ENCODE results near the gene PIK3C3.
A peak's percentile ranks its signal among the peaks of the same experiment; 100 is the strongest.
"Not testable (repeated sequence)": the region's sequence is repeated elsewhere in the genome, so short reads cannot be mapped to it uniquely, and the experiment has no call there.

PIK3C3 gene

DNA sequence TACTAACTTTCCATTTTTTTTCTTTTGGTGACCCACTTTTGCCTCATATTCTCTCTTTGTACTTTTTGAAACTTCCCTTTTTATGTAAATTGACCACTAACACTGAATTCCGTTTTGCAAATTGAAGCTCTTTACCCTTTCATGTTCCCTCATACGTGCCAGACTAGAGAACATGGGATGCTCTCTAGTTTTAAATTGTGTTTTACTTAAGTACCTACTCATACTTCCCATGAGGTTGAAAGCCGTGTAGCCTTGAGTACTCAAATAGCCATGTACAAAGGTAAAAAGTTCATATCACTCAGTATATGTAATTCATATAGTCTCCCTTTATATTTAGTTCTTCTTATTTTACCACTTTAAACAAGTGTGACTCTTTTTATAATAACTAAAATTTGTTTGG lies 119.7 kb downstream of the PIK3C3 start:
- no peak for DNase-seq (ENCODE audit: low spot score)

DNA sequence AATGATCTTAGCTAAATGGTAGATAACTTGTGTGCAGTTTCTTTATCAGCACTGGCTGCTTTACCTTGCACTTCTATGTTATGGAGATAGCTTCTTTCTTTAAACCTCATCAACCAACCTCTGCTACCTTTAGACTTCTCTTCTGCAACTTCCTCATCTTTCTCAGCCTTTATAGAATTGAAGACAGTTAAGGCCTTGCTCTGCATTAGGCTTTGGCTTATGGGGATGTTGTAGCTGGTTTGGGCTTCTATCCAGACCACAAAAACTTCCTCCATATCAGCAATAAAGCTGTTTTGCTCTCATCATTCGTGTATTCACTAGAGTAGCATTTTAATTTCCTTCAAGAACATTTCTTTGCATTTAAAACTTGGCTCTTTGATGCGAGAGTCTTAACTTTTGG lies 123.7 kb downstream of the PIK3C3 start:
- DNase-seq (ENCODE audit: low spot score) = no peak

DNA sequence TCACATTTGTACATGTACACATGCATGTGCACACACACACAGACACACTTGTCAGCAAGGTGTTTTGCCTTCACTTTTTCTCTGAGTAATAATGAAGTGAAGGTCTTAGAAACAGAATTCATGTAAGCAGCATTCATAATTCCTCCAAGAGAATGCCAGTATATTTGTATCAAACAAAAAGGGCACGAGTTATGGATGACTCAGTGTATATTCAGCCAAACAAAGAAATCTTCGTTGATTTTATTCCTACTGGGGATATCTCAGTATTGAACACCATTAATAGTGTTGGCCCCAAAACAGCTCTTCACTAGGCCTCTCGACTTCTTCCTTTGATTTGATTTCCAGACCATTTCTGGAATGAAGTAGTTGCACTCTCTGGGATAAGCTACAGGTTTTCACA lies 125.3 kb downstream of the PIK3C3 start:
- DNase-seq (ENCODE audit: low spot score) = no peak

DNA sequence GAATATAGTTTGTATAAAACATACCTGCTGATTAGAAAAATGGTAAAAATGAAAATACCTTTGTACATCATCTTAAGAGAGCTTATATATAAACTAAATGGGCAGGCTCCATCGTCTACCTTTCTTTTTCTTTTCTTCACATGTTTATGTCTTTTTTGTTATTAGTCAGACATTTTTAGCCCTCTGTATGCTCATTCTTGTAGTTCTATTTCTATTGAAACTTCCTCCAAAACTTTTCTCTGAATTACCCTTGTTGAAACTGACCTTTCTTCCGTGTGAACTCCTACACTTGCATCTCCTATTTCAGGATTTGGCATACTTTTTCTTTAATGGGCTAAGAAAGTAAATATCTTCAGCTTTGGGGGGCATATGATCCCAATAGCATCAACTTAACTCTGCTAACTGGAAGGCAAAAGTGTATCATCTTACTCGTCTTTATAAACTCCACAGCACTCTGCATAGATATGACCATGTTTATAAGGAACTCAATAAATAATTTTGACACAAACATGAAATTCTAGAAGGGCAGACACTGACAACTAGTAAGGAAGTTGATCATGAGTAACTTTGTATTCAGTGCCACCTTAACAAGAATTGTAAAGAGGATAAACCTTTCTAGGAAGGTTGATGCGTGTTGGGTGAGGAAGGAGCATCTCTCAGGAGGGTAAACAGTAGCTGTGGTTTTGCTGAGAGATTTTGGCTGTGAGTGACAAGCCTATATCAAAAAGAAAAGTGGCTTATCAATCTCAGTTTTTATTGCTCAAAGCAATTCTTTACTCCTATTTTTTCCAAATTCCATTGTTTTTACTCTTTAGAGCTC lies 127.6 kb downstream of the PIK3C3 start:
- no peak for DNase-seq (ENCODE audit: low spot score)

DNA sequence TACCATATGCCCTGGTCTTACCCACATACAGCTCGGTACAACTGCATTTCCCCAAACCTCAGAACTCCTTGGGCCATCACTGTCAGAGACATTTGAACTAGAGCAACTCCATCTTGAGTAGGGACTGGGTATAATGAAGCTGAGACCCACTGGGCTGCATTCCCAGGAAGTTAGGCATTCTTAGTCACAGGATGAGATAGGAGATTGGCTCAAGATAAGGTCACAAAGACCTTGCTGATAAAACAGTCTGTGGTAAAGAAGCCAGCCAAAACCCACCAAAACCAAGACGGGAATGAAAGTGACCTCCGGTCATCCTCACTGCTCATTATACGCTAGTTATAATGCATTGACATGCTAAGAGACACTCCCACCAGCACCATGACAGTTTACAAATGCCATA lies 131.3 kb downstream of the PIK3C3 start:
- no peak for DNase-seq (ENCODE audit: low spot score)

DNA sequence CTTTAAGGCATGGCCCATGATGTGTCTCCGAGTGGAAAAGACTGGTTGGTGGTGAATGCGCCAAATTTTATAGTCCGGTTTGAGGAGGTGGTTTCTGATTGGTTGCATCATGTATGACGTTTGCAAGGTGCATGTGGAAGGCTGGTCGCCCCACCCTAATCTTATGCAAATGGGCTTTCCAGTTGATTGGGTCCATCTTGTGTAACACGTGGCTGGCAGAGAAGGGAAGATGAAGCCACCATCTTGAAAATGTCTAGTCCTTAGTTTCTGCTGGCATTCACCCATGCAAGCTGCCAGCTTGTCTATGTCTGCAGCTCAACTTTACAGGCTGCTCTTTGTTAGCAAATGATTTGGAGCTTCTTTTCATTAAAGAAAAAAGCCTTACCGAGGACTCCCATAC lies 132.2 kb downstream of the PIK3C3 start:
- peak; percentile 7 for DNase-seq (ENCODE audit: low spot score)

DNA sequence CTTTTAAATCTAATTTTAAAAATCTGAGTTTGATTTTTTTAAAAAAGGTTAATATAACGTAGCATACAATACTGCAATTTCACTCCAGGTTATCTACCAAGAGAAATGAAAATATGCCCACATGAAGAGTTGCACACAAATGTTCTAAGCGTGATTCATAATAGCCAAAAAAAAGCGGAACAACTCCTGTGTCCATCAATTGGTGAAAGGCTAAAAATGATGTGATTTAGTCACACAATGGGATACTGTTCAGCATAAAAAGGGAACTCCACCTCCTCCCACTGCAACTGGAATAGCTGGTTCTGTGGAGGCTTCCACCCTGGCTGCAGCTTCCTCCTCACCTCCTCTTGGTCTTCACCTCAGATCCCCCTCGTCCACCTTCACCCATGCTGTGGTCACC lies 132.8 kb downstream of the PIK3C3 start:
- peak; percentile 29 for DNase-seq (ENCODE audit: low spot score)

DNA sequence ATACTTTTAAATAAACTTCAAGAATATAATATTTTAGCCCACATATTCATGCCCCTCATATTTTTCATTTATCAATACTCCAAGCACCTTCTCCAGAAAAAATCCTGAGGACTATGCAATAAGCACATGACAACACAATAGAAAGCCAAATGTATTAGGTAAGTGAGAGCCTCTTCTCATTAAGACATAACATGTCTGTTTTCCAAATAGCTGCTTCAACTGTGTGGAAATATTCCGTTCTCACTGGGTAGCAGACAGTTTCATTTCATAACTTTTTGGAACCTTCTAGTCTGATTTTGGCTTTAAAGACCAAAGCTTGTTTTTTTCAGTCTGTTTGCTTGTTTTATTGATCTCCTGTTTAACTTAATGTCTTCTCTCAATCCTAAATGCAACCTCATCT lies 137.8 kb downstream of the PIK3C3 start:
- DNase-seq (ENCODE audit: low spot score) = no peak

DNA sequence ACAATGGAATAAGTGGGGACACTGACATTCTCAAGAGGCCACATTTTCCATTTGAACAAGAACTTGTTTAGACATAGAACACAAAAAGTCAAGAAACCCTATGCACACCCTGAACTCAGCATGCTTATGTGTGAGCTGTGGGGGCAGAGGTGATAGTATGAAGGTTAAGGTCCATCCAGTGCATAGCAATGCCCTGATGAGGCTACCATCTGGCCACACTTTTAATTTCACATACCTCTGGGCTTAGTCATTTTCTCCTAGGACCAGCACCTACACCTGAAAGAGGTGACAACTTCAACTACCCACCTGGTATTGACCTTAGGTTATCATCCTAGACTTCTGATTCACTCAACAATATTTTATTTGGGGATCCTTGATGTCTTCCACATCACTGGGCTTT lies 139.8 kb downstream of the PIK3C3 start:
- no peak for DNase-seq (ENCODE audit: low spot score)

DNA sequence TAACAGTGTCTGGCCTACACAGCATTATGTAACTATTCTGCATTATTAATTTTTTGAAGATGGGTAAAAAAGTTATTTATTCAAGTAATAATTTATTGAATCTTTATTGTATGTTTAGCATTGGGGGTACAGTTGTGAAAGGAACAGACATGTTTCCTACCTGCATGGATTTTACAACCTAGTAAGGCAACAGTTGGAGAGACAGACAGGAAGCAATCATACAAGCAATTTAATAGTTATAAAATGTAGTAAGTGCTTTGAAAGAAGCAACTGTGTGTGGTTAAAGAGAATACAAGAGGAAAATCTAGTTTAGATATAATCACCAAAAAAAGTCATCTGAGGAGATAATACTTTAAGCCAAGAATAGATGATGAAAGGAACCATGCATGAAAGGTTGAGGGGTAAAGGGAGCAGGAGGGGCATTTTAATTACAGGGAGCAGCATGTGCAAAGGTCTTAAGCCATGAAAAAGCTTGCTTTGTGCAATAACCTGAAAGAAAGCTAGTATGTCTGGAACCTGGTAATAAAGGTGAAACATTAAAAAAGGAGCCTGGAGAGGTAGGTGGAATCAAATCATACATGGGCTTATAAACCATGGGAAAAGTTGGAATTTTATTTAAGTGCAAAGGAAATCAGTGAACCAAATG lies 140.8 kb downstream of the PIK3C3 start:
- DNase-seq (ENCODE audit: low spot score) = no peak

DNA sequence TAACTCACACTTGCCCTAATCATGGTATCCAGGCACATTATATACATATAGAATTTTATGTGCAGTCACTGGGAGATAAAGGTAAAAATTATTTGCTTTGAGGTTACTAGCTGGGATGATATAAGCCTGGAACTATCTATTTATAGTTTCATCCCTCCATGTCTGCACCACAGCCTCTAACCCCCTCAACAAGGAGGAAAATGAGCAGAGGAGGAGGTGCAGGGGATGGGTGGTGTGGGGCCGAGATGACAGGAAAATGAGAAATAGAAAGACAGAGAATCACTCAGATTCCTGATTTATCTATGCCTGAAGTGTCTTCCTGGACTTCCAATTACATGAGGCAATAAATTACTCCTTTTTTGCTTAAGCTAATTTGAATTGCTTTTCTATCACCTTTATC lies 145.2 kb downstream of the PIK3C3 start:
- no peak for DNase-seq (ENCODE audit: low spot score)

DNA sequence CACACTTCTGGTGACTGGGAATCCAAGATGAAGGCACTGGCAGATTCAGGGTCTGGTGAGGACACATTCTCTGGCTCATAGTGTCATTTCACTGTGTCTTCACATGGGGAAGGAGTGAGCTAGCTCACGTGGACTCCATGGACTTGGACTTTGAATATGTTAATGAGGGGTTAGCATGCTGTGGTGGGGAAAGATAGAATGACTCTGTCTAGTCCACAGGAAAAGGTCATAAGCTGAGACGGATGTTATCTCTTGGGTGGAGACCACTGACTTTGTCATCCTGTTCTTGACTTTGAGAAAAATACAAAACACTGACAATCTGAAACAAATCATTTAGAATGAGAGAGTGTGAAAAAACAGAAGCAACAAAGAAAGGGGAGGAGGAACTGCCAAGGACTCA lies 145.9 kb downstream of the PIK3C3 start:
- DNase-seq (ENCODE audit: low spot score) = no peak

DNA sequence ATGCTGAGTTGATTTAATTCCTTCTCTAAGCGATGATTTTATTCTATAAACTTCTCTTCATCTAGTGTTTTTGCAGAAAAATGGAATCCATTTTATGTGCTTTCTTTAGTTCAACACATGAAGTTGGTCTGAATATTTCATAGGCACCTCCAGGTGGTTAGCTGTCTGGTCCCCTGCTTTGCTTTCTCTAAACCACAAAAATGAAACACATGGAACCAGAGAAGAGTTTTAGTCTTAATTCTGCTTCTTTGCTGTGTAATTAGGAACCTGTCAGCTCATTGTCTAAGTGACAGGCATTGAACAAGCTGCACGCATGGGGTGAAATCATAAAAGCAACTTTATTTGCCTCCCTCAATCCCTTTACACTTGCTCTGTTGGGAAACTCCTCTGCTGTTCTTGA lies 150.4 kb downstream of the PIK3C3 start:
- DNase-seq (ENCODE audit: low spot score) = no peak

DNA sequence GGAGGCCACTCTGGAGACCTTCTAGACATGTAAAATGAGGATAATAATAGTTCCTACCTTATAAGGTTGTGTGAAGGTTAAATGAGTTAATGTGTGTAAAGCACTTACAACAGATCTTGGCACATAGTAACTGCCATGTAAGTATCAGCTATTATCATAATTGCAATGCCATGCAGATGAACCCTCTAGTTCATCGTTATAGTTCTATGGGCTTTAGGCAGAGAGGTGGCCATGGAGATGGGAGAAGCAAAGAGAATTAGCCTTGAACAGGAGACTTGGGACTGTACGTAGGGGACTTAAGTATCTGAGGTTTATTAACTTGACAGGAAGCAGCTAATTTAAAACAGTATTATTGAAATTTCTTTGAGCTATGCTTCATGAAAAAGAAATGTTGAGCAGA lies 151.8 kb downstream of the PIK3C3 start:
- no peak for DNase-seq (ENCODE audit: low spot score)

DNA sequence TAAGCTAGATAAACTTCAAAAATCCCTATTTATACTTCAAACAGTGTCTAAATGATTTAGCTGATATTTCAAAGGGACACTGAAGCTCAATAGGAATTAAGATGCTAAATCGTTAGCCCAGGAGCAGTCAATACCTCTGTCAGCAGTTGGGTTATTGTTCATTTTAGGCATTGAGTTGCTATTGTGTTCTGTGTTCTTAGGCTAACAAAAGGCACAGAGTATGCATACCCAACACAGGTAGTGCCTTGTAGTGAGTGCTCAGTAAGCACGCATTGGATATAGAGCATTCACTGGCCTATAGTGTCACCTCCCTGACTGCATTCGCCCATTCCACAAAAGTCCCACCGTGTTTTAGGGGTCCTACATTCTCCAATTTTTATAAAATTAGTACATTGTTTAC lies 152.3 kb downstream of the PIK3C3 start:
- DNase-seq (ENCODE audit: low spot score) = no peak

DNA sequence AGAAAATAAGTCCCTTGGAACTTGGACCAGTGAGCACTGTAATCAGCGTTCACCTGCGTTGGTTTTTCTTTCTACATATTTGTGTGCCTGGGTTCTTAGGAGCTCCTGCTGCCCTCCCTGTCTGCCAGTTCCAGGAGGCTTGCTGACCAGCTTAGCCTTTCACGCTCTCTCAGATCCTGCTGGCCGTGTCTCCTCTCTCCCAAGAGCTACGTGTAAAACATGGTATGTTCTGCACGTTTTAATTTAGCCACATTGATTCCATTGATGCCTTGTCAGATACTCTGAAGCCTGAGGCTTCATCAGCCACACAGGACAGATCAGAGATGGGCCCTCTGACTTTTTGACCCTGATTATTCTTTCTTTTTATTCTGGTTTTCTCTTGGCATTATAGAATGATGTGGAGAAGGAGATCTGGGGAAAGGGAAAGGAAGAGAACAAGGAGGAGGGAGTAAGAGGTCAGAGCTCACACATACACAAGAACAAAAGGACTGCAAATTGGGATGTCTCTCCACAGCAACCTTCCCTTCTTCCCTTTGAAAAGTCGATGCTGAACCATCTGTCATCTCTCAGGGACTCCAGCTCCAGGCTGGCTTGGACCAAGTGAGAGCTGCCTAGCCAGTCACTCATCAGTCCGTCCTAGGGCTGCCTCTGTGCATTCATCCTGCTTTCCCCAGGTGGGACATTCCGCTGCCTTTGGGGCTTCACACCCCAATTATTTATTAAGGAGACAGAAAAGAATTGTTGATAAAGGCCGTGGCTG lies 152.8 kb downstream of the PIK3C3 start:
- DNase-seq (ENCODE audit: low spot score) = no peak

DNA sequence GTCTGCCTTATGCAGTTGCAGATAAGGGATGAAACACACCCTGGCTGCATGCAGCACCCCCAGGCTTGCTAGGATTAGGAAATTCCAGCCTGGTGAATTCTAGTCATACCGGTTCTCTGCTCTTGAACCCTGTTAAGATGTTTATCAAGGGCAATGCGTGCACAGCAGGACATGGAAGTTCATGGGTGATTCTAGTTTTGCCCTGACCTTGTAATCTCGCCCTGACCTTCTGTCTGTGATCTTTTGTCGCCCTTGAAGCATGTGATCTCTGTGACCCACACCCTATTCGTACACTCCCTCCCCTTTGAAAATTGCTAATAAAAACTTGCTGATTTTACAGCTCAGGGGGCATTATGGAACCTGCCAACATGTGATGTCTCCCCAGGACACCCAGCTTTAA lies 157.1 kb downstream of the PIK3C3 start:
- DNase-seq (ENCODE audit: low spot score) = not testable (repeated sequence)

DNA sequence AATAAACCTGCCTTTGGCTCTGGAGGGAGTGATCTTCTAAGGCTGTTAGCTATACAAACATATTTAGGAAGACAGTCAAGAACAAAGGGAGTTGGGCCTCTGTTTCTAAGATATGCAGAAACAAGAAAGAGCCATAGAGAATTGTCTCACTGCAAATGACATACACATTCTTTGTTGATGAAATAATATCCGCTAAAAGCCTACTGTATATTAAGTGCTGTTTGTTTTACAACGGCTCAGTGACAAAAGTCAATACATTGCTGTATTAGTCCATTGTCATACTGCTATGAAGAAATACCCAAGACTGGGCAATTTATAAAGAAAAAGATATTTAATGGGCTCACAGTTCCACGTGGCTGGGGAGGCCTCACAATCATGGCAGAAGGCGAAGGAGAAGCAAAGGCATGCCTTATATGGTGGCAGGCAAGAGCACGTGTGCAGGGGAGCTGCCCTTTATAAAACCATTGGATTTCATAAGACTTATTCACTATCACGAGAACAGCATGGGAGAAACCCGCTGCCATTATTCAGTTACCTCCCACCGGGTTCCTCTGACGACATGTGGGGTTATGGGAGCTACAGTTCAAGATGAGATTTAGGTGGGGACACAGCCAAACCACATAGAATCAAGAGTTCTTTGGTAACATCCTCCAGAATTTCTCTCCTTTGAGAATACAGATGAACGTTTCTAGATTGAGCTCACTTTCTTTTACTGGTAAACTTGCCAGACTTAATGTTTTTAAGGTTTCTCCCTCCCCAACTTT lies 157.8 kb downstream of the PIK3C3 start:
- DNase-seq (ENCODE audit: low spot score) = no peak

DNA sequence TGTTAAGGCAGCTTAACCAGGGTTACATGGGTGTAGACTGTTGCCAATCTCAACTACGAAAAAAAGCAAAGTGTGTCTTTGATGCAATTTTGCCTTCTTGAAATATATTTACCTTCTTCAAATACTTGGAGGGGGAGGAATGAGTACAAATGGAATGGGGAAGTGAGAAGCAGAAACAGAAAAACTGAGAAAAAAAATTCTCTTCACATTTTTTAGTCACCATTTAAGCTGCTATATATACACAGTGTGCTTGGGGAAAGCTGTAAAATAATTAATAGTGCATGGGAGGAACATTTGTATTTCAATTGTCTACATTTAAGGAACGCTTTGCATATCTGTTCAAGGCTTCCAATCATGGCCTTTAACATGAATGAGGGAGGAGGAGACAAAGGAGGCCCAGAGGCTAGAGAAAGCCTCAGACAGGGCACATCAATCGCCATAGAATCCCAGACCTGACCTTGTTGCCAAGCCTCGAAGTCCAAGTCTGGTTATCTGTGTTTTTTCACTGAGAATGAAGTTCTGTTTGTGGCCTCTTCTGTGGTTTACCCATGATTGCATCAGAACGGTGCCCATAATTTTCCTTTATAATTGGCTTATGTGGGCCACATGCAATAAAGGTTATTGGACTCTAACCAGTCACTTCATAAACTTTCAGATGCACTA lies 158.6 kb downstream of the PIK3C3 start:
- peak; percentile 6 for DNase-seq (ENCODE audit: low spot score)

DNA sequence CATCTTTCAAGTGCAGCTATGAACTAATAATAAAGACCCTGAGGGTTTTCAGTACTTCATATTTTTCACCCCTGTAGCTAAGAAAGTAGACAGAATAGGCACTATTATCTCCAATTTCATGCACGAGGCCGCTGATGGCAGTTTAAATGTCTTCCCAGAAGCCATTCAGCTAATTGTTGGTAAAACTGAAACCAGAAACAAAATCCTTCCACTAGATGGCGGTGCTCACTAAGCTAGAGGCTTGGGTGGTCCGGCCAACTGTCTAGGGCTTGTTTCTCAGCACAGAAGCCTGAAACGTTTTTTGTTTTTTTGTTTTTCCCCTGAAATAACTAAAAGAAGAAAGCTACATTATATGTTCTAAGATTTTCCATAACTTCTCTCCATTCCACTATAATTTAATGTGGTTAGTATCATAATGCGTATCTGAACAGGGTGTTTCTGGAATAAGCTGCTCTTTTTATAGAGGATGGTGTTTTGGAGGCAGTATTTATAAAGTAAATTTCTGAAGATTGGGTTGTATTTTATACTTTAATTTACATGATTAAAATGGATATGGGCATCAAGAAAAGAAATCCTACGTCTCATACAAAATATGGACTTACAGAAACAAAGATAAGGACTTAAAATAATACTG lies 159.4 kb downstream of the PIK3C3 start:
- peak; percentile 80 for DNase-seq (ENCODE audit: low spot score)

DNA sequence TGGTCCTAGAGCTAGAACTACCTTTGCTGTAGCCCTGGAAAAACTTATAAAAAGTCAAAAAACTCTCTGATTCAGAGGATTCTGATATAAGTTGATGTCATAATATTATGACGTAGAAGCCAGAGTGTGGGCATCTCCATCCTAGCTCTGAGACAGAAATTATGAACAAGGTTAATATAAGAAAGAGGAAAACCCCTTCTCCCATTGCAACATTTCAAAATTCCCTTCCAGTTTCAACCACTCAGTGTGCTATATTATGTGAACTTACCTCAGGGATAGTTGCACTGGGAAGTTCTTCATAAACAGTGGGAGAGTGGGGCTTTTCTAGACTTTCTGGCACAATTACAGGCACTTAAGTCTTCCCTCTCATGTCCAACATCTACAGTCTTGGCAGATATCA lies 171.6 kb downstream of the PIK3C3 start:
- DNase-seq (ENCODE audit: low spot score) = no peak

Measured in globus pallidus (tissue), 1 donor.